ENCODE measurements around the gene CDH26. TPM values are rescaled to one million over a fixed set of nuclear protein-coding genes. Genes with fewer than 3 reads are reported as not detected.

The CDH26 gene
- total and polyA plus RNA-seq, 2 experiments from 2014 or later: 0.38 to 1.6 TPM

DNA sequence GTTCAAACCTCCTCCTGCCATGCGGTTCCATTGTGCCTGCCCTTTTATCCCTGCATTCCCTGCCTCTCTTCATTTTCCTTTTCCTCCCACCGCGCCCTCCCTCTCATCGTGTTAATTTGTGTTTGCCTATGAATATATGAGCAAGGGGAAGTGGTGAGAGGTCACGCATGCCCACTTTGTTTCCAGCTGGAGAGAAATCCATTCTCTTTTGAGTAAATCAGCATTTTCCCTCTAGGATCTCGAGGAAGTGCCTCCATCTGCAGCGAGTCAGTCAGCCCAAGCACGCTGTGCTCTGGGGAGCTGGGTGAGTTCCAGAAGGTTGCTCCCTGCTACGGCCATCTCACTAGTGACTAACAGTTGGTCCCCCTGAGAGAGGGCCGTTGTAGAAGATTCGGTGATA lies 42.9 kb downstream of the CDH26 start:
- Histone ChIP-seq H3K4me3 (no peak overlapping the region), H3K36me3 (no peaks in the 10 kb centered on the region), H3K4me1 (ENCODE audit: low read depth) (no peaks in the 10 kb centered on the region), H3K27ac (no peak overlapping the region), H3K9me3 (ENCODE audit: low read depth) (no peaks in the 10 kb centered on the region), H3K27me3 (no peaks in the 10 kb centered on the region)
- DNase-seq (ENCODE audit: low read depth in 1 of 2, low spot score in 1 of 2): no peak
- TF ChIP-seq, protein P1, sequence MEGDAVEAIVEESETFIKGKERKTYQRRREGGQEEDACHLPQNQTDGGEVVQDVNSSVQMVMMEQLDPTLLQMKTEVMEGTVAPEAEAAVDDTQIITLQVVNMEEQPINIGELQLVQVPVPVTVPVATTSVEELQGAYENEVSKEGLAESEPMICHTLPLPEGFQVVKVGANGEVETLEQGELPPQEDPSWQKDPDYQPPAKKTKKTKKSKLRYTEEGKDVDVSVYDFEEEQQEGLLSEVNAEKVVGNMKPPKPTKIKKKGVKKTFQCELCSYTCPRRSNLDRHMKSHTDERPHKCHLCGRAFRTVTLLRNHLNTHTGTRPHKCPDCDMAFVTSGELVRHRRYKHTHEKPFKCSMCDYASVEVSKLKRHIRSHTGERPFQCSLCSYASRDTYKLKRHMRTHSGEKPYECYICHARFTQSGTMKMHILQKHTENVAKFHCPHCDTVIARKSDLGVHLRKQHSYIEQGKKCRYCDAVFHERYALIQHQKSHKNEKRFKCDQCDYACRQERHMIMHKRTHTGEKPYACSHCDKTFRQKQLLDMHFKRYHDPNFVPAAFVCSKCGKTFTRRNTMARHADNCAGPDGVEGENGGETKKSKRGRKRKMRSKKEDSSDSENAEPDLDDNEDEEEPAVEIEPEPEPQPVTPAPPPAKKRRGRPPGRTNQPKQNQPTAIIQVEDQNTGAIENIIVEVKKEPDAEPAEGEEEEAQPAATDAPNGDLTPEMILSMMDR (IDR thresholded peaks at IDR 0.05; ENCODE audit: low read depth, low read length): no peak

- no peak overlapping the region for H3K27ac ChIP-seq
- no peaks in the 10 kb centered on the region for H3K9me3 ChIP-seq (ENCODE audit: low read depth)
- H3K4me3 ChIP-seq: no peak overlapping the region
- no peak for DNase-seq (ENCODE audit: low read depth in 1 of 2, low spot score in 1 of 2)
- TF ChIP-seq, protein P1 (IDR thresholded peaks at IDR 0.05; ENCODE audit: low read depth, low read length): no peak
- H3K27me3 ChIP-seq: no peaks in the 10 kb centered on the region
- H3K4me1 ChIP-seq (ENCODE audit: low read depth): no peaks in the 10 kb centered on the region
- no peaks in the 10 kb centered on the region for H3K36me3 ChIP-seq
These were observed 45.6 kb downstream of the CDH26 start for GRCh38 chr20:60003776-60004175.

- Histone ChIP-seq H3K4me1 (ENCODE audit: low read depth) (peaks cover 3% of the 10 kb centered on the region), H3K9me3 (ENCODE audit: low read depth) (no peaks in the 10 kb centered on the region), H3K36me3 (no peaks in the 10 kb centered on the region), H3K27ac (no peak overlapping the region), H3K4me3 (no peak overlapping the region), H3K27me3 (no peaks in the 10 kb centered on the region)
- no peak for DNase-seq (ENCODE audit: low read depth in 1 of 2, low spot score in 1 of 2)
- TF ChIP-seq, protein P1 (IDR thresholded peaks at IDR 0.05; ENCODE audit: low read depth, low read length): no peak
These were observed 48.0 kb downstream of the CDH26 start for GRCh38 chr20:60006261-60006660.

DNA sequence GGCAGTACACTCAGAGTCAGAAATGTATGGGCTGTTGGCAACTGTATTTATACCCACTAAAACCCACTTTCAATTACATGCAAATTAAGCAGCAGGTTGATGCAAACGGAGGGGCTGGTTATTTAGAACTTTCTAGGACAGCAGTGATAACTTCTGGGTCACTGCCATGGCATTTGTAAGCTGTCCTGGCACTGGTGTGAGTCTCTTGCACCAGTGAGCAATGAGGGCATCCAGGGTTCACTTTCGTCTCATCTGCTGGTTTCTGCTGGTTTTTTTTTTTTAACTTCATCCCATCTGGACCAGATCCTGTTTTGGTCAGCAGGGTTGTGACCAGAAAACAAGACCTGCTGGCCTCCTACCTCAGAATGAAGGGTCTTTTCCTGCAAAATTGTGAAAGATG lies 49.2 kb downstream of the CDH26 start:
- Histone ChIP-seq H3K36me3 (no peaks in the 10 kb centered on the region), H3K4me3 (no peak overlapping the region), H3K27me3 (no peaks in the 10 kb centered on the region), H3K4me1 (ENCODE audit: low read depth) (peaks cover 3% of the 10 kb centered on the region), H3K27ac (no peak overlapping the region), H3K9me3 (ENCODE audit: low read depth) (no peaks in the 10 kb centered on the region)
- TF ChIP-seq, protein P1 (IDR thresholded peaks at IDR 0.05; ENCODE audit: low read depth, low read length): no peak
- DNase-seq (ENCODE audit: low read depth in 1 of 2, low spot score in 1 of 2): no peak

- H3K27me3 ChIP-seq: no peaks in the 10 kb centered on the region
- TF ChIP-seq, protein P1 (IDR thresholded peaks at IDR 0.05; ENCODE audit: low read depth, low read length): no peak
- no peaks in the 10 kb centered on the region for H3K36me3 ChIP-seq
- peaks cover 3% of the 10 kb centered on the region for H3K4me1 ChIP-seq (ENCODE audit: low read depth)
- H3K4me3 ChIP-seq: no peak overlapping the region
- H3K9me3 ChIP-seq (ENCODE audit: low read depth): no peaks in the 10 kb centered on the region
- no peak for DNase-seq (ENCODE audit: low read depth in 1 of 2, low spot score in 1 of 2)
- H3K27ac ChIP-seq: no peak overlapping the region
These were observed 50.0 kb downstream of the CDH26 start for GRCh38 chr20:60008130-60008808.
